ENCODE measurements around the gene RAP1GDS1. TPM values are rescaled to one million over a fixed set of nuclear protein-coding genes. Genes with fewer than 3 reads are reported as not detected.

RAP1GDS1 gene
- polyA plus RNA-seq, 1 of the 3 experiments (the other 2 are of a cell fraction) = 25.6 TPM

DNA sequence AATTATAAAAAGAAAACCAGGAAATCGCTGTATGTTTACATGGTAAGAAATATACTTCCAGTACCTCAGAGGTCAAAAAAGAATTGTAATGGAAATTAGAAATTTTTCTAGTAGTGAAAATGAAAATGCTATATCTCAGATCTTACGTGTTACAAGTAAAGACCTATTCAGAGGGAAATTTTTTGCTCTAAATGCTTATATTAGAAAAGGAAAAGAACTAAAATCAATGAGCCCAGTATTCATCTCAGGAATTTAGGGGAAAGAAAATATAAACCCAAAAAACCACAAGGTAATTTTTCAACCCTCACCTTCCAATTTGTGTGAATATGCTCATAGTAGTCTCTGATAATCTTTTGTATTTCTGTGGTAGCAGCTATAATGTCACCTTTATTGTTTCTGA, 145.6 kb downstream of the RAP1GDS1 start:
- no peaks in the 10 kb centered on the region for H3K9me2 ChIP-seq
- no peak overlapping the region for H3K4me3 ChIP-seq (ENCODE audit: low read depth in 2 of 2, low read length in 1 of 2)
- H3F3A ChIP-seq (replicated peaks; ENCODE audit: insufficient read depth) = peaks cover 8% of the 10 kb centered on the region
- 97% methylated on average over 2 of the region's 2 CpGs for WGBS (ENCODE audit: low lambda C conversion rate)
- H3K36me3 ChIP-seq (replicated peaks in 1 of 2; ENCODE audit: control insufficient read depth in 1 of 2, insufficient read depth in 2 of 2, low read length in 1 of 2) = peaks cover 12 to 52% of the 10 kb centered on the region in 2 experiments
- no peak overlapping the region for H2AFZ ChIP-seq (ENCODE audit: low read depth)
- H3K9me3 ChIP-seq = no peaks in the 10 kb centered on the region
- H3K79me2 ChIP-seq (ENCODE audit: insufficient read depth) = no peaks in the 10 kb centered on the region
- no peak overlapping the region for H3K27ac ChIP-seq (ENCODE audit: low read depth in 2 of 2, low read length in 1 of 2)
- DNase-seq = no peak
- H3K4me1 ChIP-seq (ENCODE audit: control insufficient read depth in 1 of 2, insufficient read depth in 2 of 2, low read depth in 1 of 2, low read length in 1 of 2) = no peaks in the 10 kb centered on the region; a peak in 1 of 4 replicates
- no peaks in the 10 kb centered on the region for H4K20me1 ChIP-seq (ENCODE audit: insufficient read depth)
- H3K4me2 ChIP-seq = no peak overlapping the region
- ChIA-PET POLR2A (no interaction called here), CTCF (interaction anchor here (0.7 kb wide), 1 partner anchor 19 kb away, joined by 3 read pairs; no protein-coding TSS in a partner anchor)
- TF ChIP-seq FOSL2 (IDR thresholded peaks at IDR 0.05; ENCODE audit: borderline replicate concordance, low read depth) = no peak
- no peak for TF ChIP-seq TEAD4 (IDR thresholded peaks at IDR 0.05; ENCODE audit: borderline replicate concordance, insufficient read depth)
- no peak overlapping the region for H3K9ac ChIP-seq
- no peaks in the 10 kb centered on the region for H3K27me3 ChIP-seq (ENCODE audit: insufficient read depth)

DNA sequence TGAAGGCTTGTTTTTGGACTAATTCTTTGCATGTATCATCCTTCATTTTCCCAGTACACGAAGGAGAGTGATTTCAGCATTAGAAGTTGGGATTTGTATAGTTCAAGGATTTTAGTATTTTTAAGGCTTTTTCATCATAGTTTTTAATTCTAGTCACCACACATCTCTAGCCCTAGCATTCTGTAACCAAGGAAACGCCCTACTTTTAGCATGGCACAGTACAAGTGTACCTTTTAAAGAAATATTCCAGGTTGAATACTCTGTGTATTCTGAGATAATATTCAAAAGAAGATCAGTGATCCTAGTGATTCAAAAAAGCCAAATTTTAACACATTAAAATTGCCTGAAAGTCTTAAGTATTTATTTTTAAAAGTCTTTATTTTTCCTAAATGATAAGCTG, 150.5 kb downstream of the RAP1GDS1 start:
- CTCF ChIA-PET = no interaction called here

More for the DNA sequence above, 150.5 kb downstream of the RAP1GDS1 start:
- Histone ChIP-seq H3K79me2 (ENCODE audit: insufficient read depth) (no peaks in the 10 kb centered on the region), H3K27ac (ENCODE audit: low read depth in 2 of 2, low read length in 1 of 2) (no peak overlapping the region), H4K20me1 (ENCODE audit: insufficient read depth) (no peaks in the 10 kb centered on the region), H3K4me1 (ENCODE audit: control insufficient read depth in 1 of 2, insufficient read depth in 2 of 2, low read depth in 1 of 2, low read length in 1 of 2) (no peaks in the 10 kb centered on the region), H3K9ac (no peak overlapping the region), H3K9me3 (0 out of 2 replicates have a peak, but pooled peaks cover 2% of the 10 kb centered on the region), H3K4me3 (ENCODE audit: low read depth in 2 of 2, low read length in 1 of 2) (no peak overlapping the region), H2AFZ (ENCODE audit: low read depth) (no peak overlapping the region), H3K9me2 (no peaks in the 10 kb centered on the region), H3K27me3 (ENCODE audit: insufficient read depth) (no peaks in the 10 kb centered on the region), H3K4me2 (no peak overlapping the region), H3F3A (replicated peaks; ENCODE audit: insufficient read depth) (peaks cover 8% of the 10 kb centered on the region), H3K36me3 (replicated peaks in 1 of 2; ENCODE audit: control insufficient read depth in 1 of 2, insufficient read depth in 2 of 2, low read length in 1 of 2) (peaks cover 12 to 45% of the 10 kb centered on the region in 2 experiments)
- POLR2A ChIA-PET = no interaction called here
- TF ChIP-seq, protein P1, sequence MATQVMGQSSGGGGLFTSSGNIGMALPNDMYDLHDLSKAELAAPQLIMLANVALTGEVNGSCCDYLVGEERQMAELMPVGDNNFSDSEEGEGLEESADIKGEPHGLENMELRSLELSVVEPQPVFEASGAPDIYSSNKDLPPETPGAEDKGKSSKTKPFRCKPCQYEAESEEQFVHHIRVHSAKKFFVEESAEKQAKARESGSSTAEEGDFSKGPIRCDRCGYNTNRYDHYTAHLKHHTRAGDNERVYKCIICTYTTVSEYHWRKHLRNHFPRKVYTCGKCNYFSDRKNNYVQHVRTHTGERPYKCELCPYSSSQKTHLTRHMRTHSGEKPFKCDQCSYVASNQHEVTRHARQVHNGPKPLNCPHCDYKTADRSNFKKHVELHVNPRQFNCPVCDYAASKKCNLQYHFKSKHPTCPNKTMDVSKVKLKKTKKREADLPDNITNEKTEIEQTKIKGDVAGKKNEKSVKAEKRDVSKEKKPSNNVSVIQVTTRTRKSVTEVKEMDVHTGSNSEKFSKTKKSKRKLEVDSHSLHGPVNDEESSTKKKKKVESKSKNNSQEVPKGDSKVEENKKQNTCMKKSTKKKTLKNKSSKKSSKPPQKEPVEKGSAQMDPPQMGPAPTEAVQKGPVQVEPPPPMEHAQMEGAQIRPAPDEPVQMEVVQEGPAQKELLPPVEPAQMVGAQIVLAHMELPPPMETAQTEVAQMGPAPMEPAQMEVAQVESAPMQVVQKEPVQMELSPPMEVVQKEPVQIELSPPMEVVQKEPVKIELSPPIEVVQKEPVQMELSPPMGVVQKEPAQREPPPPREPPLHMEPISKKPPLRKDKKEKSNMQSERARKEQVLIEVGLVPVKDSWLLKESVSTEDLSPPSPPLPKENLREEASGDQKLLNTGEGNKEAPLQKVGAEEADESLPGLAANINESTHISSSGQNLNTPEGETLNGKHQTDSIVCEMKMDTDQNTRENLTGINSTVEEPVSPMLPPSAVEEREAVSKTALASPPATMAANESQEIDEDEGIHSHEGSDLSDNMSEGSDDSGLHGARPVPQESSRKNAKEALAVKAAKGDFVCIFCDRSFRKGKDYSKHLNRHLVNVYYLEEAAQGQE (IDR thresholded peaks at IDR 0.05; ENCODE audit: low read depth, low read length) = no peak
- TF ChIP-seq, protein P2, sequence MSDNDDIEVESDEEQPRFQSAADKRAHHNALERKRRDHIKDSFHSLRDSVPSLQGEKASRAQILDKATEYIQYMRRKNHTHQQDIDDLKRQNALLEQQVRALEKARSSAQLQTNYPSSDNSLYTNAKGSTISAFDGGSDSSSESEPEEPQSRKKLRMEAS (IDR thresholded peaks at IDR 0.05; ENCODE audit: low read depth) = no peak
- TF ChIP-seq SMC3 (IDR thresholded peaks at IDR 0.05; ENCODE audit: low read depth, low read length) (no peak), TEAD4 (IDR thresholded peaks at IDR 0.05; ENCODE audit: borderline replicate concordance, insufficient read depth) (no peak), CHD2 (IDR thresholded peaks at IDR 0.05; ENCODE audit: low read length, partially characterized antibody) (no peak), FOXM1 (IDR thresholded peaks at IDR 0.05; ENCODE audit: low read depth) (no peak), RCOR1 (IDR thresholded peaks at IDR 0.05; ENCODE audit: low read length) (no peak), FOXJ3 (CRISPR knock-in tag; IDR thresholded peaks at IDR 0.05) (no peak), ELF1 (IDR thresholded peaks at IDR 0.05) (no peak), NFIC (IDR thresholded peaks at IDR 0.05; ENCODE audit: borderline replicate concordance) (no peak), RFX5 (IDR thresholded peaks at IDR 0.05; ENCODE audit: low read length) (no peak), POLR2AphosphoS5 (IDR thresholded peaks at IDR 0.05; ENCODE audit: low read depth, low read length) (no peak), RXRA (IDR thresholded peaks at IDR 0.05; ENCODE audit: borderline replicate concordance, low read depth) (no peak), TCF12 (IDR thresholded peaks at IDR 0.05) (no peak), TAF1 (IDR thresholded peaks at IDR 0.05; ENCODE audit: borderline replicate concordance, low read depth, low read length) (no peak), MEF2A (IDR thresholded peaks at IDR 0.05; ENCODE audit: borderline replicate concordance, low read depth) (no peak), MXI1 (IDR thresholded peaks at IDR 0.05; ENCODE audit: low read depth, low read length) (no peak)
- TF ChIP-seq, protein P3, sequence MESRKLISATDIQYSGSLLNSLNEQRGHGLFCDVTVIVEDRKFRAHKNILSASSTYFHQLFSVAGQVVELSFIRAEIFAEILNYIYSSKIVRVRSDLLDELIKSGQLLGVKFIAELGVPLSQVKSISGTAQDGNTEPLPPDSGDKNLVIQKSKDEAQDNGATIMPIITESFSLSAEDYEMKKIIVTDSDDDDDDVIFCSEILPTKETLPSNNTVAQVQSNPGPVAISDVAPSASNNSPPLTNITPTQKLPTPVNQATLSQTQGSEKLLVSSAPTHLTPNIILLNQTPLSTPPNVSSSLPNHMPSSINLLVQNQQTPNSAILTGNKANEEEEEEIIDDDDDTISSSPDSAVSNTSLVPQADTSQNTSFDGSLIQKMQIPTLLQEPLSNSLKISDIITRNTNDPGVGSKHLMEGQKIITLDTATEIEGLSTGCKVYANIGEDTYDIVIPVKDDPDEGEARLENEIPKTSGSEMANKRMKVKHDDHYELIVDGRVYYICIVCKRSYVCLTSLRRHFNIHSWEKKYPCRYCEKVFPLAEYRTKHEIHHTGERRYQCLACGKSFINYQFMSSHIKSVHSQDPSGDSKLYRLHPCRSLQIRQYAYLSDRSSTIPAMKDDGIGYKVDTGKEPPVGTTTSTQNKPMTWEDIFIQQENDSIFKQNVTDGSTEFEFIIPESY (IDR thresholded peaks at IDR 0.05; ENCODE audit: borderline replicate concordance, low read depth) = no peak
- 96% methylated on average over 2 of the region's 2 CpGs for WGBS (ENCODE audit: low lambda C conversion rate)
- DNase-seq = no peak
